ENCODE measurements around the gene TMEM247.
"Not testable (repeated sequence)": the region's sequence is repeated elsewhere in the genome, so short reads cannot be mapped to it uniquely, and the experiment has no call there.

TMEM247 gene

GRCh38 chr2:46517485-46517884, 38.1 kb downstream of the TMEM247 start:
- DNase-seq = no peak

- DNase-seq = peak; percentile 39
Observed at GRCh38 chr2:46518861-46519260, 39.5 kb downstream of the TMEM247 start.

DNA sequence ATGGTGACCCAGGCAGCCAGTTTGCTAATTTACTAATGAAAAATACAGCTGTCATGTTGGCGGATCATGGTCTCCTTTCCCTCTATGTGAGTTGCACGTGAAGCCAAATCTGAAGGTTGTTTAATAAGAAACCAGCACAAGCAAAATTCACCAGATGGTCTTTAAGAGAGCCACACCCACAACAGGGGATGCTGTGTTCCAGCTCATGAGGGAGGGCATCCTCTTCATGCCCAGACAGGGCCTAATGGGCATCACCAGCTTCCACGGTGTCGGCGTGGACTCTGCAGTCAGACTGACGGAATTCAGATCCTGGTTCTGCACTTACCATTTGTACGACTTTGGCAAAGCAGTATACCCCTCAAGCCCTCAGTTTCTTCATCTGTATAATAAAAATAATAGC, 39.9 kb downstream of the TMEM247 start:
- no peak for DNase-seq

DNA sequence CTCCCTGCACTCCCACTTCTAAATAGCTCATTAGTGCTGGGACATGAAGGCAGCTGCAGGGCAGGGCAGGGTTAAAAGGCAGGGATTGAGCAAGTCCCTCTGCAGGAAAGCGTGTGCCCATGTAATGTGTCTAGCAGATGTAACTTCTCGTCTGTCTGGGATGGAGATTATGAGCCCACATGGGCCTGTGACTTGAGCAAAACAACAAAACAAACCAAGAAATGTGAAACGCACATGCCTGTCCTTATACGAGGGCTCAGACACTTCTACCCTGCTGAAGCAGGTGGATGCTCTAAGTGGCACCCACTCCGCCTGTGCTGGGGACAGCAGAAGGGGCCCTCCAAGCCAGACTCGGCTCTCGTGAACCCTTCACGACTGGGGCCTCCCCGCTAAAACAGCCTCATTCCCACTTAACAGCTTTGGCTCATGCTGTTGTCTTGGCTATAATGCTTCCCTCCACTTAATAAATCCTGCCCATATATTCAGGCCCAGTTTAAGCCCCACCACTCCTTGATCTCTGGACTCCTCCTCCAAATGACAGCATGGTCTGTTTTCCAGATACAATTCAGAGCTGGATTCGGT, 40.9 kb downstream of the TMEM247 start:
- no peak for DNase-seq

GRCh38 chr2:46521215-46521683, 41.9 kb downstream of the TMEM247 start:
- DNase-seq = no peak

DNA sequence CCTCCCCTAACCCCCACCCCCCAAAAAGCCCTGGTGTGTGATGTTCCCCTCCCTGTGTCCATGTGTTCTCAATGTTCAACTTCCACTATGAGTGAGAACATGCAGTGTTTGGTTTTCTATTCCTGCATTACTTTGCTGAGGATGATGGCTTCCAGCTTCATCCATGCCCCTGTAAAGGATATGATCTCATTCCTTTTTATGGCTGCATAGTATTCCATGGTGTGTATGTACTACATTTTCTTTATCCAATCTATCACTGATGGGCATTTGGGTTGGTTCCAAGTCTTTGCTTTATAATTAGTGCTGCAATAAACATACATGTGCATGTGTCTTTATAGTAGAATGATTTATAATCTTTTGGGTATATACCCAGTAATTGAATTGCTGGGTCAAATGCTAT, 43.0 kb downstream of the TMEM247 start:
- DNase-seq = not testable (repeated sequence)

GRCh38 chr2:46525522-46526155, 46.3 kb downstream of the TMEM247 start:
- DNase-seq = no peak

DNA sequence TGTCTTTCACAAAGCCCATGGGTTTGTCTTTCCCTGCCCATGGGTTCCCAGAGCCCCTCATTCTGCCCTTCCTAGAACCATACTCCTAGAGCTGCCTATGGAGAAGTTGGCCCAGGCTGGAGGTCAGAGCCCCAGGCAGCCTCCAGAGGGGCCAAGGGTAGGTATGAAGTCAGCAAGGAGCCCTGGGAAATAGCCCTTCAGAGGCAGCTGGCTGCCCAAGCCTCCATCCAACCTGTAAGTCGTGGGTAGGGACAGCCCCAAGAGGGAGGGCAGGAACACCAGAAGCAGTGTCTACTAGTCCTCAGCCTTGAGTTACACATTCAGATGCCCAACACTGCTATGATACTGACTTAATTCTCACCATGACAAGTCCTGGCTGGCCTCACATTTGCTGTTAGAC, 49.5 kb downstream of the TMEM247 start:
- DNase-seq = no peak

GRCh38 chr2:46530639-46531038, 51.3 kb downstream of the TMEM247 start:
- DNase-seq = no peak

- DNase-seq = no peak
Observed at GRCh38 chr2:46531863-46532262, 52.5 kb downstream of the TMEM247 start.

Data from midbrain (tissue), 1 donor.